ENCODE measurements around the gene SRM.
"Not testable (repeated sequence)": the region's sequence is repeated elsewhere in the genome, so short reads cannot be mapped to it uniquely, and the experiment has no call there.

- TF ChIP-seq, protein P1, sequence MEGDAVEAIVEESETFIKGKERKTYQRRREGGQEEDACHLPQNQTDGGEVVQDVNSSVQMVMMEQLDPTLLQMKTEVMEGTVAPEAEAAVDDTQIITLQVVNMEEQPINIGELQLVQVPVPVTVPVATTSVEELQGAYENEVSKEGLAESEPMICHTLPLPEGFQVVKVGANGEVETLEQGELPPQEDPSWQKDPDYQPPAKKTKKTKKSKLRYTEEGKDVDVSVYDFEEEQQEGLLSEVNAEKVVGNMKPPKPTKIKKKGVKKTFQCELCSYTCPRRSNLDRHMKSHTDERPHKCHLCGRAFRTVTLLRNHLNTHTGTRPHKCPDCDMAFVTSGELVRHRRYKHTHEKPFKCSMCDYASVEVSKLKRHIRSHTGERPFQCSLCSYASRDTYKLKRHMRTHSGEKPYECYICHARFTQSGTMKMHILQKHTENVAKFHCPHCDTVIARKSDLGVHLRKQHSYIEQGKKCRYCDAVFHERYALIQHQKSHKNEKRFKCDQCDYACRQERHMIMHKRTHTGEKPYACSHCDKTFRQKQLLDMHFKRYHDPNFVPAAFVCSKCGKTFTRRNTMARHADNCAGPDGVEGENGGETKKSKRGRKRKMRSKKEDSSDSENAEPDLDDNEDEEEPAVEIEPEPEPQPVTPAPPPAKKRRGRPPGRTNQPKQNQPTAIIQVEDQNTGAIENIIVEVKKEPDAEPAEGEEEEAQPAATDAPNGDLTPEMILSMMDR (IDR thresholded peaks at IDR 0.05) = not testable (repeated sequence)
- not testable (repeated sequence) for TF ChIP-seq EZH2, EZH2phosphoT487 (IDR thresholded peaks at IDR 0.05)
Measured at GRCh38 chr1:11051121-11051520, 8.7 kb downstream of the SRM start.

All from neural progenitor cell (in vitro differentiated cells).